Uterus (tissue), 2 donors: ENCODE results near the gene PAQR5.

Experiments
- POLR2A ChIP-seq, 2 donors: fragments of 450-650 bp; IDR thresholded peaks; one replicate each; pipeline ENCODE4 v1.6.1; 2016; ENCODE audit warnings: antibody characterized with exemption in 2 of 2, mild to moderate bottlenecking in 1 of 2, moderate library complexity in 1 of 2
- TF ChIP-seq, protein P1 (sequence below), 4 experiments: fragments of 200-600 bp in 2 of 4; fragments of 450-650 bp in 2 of 4; sonication (generic) in 2 of 4; IDR thresholded peaks; one replicate each; pipeline ENCODE4 v1.5.1; 2016 to 2019; ENCODE audit warnings: antibody characterized with exemption in 4 of 4, mild to moderate bottlenecking in 2 of 4, moderate library complexity in 1 of 4

DNA sequence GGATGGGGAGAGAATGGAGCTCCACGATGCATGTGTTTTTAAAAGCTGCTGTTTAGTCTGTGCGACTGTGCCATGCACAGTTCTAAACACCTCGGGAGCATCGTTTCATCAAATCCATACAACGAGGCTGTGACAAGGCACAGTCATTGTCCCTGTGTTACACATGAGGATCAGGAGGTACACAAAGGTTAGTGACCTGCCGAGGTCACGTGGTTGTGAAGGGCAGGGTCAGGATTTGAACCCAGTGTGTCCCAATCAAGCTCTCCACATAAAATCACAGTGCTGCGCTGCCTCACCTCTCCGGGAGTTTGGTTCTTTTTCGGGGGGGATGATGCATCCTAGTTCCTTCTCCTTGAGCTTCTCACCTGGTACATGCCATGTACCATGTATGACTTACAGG is 96.7 kb downstream of the PAQR5 start:
- TF ChIP-seq, protein P1, sequence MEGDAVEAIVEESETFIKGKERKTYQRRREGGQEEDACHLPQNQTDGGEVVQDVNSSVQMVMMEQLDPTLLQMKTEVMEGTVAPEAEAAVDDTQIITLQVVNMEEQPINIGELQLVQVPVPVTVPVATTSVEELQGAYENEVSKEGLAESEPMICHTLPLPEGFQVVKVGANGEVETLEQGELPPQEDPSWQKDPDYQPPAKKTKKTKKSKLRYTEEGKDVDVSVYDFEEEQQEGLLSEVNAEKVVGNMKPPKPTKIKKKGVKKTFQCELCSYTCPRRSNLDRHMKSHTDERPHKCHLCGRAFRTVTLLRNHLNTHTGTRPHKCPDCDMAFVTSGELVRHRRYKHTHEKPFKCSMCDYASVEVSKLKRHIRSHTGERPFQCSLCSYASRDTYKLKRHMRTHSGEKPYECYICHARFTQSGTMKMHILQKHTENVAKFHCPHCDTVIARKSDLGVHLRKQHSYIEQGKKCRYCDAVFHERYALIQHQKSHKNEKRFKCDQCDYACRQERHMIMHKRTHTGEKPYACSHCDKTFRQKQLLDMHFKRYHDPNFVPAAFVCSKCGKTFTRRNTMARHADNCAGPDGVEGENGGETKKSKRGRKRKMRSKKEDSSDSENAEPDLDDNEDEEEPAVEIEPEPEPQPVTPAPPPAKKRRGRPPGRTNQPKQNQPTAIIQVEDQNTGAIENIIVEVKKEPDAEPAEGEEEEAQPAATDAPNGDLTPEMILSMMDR (IDR thresholded peaks at IDR 0.05), result no peak
- TF ChIP-seq POLR2A (IDR thresholded peaks at IDR 0.05), result no peak
